ENCODE measurements around the gene E2F8.
A peak's percentile ranks its signal among the peaks of the same experiment; 100 is the strongest.

GRCh38 chr11:19259487-19260345 lies 19.0 kb upstream of the E2F8 start:
- TF ChIP-seq CTCF (IDR thresholded peaks at IDR 0.05) = peak; percentile 87 to 96 (median 92)
- TF ChIP-seq EP300 (IDR thresholded peaks at IDR 0.05; ENCODE audit: low read depth) = no peak
- no peak for TF ChIP-seq POLR2AphosphoS5 (IDR thresholded peaks at IDR 0.05)
- no peak for TF ChIP-seq POLR2A (IDR thresholded peaks at IDR 0.05)
